Urinary bladder (tissue), 4 donors: ENCODE measurements around the gene SH3BGR. TPM values are rescaled to one million over a fixed set of nuclear protein-coding genes. Genes with fewer than 3 reads are reported as not detected.
"Not testable (repeated sequence)": the region's sequence is repeated elsewhere in the genome, so short reads cannot be mapped to it uniquely, and the experiment has no call there.

ENCODE experiments used
- DNase-seq: peaks from one replicate; pipeline ENCODE4 v3.0.0-alpha.2; 2015; ENCODE audit errors: extremely low spot score
- H3K27ac ChIP-seq: one replicate; pipeline ENCODE4 v1.5.1; 2013; ENCODE audit warnings: low read depth, mild to moderate bottlenecking, moderate library complexity
- H3K36me3 ChIP-seq: one replicate; pipeline ENCODE4 v1.6.1; 2013; ENCODE audit warnings: mild to moderate bottlenecking, moderate library complexity; ENCODE audit not compliant: insufficient read depth
- H3K4me1 ChIP-seq: one replicate; pipeline ENCODE4 v1.6.1; 2013; ENCODE audit warnings: mild to moderate bottlenecking, moderate library complexity; ENCODE audit not compliant: insufficient read depth
- H3K4me3 ChIP-seq: one replicate; pipeline ENCODE4 v1.5.1; 2013; ENCODE audit warnings: low read depth, low read length
- WGBS: extraction: QIAGEN DNeasy Blood & Tissue Kit; methylation state at CpG from one replicate; pipeline ENCODE4 v1.1.7; 2013; 5-methylcytosine and 5-hydroxymethylcytosine counted together
- polyA plus RNA-seq: library from polyadenylated mRNA; stranded (reverse); fragments of 200-250 nt; gene quantifications from one replicate; pipeline ENCODE4 v1.2.3, GENCODE V29; 2013
- total RNA-seq: library from RNA; depleted of rRNA; stranded (reverse); fragments of >200 nt; gene quantifications from one replicate; pipeline ENCODE4 v1.2.3, GENCODE V29; 2014
- donor health status: healthy with polysubstance abuse.
- donor health status: healthy.

SH3BGR gene
- 15.8 TPM for total RNA-seq
- polyA plus RNA-seq, result 30.8 TPM

DNA sequence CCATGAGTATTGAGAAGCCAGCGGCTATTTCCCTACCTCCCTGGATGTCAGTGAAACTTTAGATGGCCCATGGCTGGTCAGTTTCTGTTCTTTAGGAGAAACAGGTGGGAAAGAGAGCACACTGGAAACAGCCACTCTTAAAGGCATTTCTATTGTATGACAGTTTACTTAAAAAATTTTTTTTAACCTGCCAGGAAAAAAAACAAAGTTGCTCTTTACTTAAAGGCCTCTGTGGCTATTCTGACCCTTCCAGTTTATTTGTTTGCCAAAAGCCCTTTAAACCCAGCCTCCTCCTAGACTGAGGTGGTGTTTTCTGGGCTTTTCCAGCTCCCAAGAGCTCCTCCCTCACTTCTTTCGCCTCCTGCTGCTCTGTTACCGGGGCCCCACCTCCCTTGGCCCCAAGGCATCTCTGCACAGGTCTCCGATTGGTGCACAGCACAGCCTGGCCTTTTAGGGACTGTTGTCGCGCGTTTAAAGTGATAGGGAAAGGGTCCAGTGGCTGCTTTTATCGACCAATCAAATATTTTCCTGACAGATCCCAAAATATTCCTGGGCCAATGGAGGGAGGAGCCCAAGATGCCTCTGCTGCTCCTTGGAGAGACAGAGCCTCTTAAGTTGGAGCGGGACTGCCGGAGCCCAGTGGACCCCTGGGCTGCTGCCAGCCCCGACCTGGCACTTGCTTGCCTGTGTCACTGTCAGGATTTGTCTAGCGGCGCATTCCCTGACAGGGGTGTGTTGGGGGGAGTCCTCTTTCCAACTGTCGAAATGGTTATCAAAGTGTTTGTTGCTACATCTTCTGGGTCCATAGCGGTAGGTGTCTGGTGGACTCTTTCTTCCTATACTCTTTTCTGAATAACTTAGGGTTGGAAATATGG is at the start of gene SH3BGR:
Gene SH3BGR, plus strand, starts transcription at position 639 of the 875 bp plus-strand sequence. Its CDS starts 127 bp downstream, at position 766.
- Histone ChIP-seq H3K4me1 (peaks cover 1% of the 10 kb centered on the region), H3K4me3 (no peak within 1 kb of the TSS), H3K36me3 (no peaks in the 10 kb centered on the region), H3K27ac (peak within 1 kb of the TSS; percentile 31)
- DNase-seq, result no peak
- WGBS, result 48% methylated on average over 15 of the region's 15 CpGs

DNA sequence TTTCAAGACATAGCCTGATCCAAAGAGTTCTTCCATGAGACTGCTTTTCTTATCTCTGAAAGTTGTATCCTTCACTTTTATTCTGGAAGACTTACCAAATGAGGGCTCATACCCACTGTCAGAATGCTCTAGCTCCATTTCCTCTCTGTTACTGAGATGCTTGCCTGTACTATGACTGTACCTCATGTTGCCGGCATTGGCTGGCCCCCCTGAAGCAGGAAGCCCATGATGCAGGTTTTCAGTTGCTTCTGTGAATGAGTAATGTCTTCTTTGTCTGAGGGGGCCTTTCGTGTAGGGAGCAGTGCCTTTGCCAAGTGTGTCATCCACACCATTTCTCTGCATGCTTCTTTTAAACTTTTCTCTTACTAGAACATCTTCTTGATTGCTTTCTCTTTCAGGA is 45.7 kb upstream of the SH3BGR start:
- Histone ChIP-seq H3K4me3 (no peak overlapping the region), H3K27ac (no peak overlapping the region), H3K36me3 (peaks cover 2% of the 10 kb centered on the region), H3K4me1 (no peaks in the 10 kb centered on the region)
- DNase-seq, result no peak
- WGBS, result 95% methylated on average over 2 of the region's 2 CpGs

DNA sequence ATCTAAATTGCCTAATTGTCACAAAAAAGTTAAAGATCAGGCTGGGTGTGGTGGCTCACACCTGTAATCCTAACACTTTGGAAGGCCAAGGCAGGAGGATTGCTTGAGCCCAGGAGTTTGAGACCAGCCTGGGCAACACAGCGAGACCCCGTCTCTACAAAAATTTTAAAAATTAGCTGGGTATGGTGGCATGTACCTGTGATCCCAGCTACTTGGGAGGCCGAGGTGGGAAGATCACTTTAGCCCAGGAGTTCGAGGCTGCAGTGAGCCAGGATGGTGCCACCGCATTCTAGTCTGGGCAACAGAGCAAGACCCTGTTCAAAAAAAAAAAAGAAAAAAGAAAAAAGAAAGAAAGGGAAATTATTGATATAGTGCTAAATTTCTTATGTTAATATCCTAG is 32.6 kb upstream of the SH3BGR start:
- H3K36me3 ChIP-seq, DNase-seq, H3K4me1 ChIP-seq, H3K27ac ChIP-seq, H3K4me3 ChIP-seq: not testable (repeated sequence)
- WGBS, result 97% methylated on average over 5 of the region's 5 CpGs

DNA sequence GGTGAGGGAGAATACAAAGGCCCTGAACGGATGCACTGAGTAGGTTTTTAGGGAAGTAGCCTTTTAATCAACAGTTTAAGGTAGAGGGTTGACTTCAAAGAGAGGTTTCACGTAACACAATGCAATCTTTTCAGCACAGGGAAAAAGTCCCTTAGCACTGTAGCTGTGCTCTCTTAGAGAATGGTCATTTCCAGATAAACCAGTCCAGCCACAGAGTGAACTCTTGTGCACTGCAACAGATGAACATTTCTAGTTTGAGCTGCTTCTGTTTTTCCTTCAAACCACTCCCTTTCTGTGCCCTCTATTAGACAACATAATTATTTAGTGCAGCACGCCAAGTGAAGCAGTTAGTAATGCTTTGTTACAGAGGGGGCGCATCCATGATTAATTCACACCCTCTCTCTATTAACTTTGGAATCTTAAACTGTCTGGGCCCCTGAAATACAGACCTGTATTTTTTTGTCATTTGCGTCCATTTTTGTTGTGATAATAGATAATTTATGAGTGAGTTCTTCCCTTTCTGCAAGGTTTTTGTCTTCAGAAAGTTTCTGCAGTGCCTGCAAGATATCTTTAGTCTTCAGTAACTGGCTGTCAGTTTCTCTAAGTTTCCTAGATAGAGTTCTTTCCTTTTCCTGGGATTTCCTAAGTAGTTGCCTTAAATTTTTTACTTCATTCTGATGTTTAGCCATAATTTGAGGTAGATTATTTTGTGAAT is 29.1 kb upstream of the SH3BGR start:
- no peak overlapping the region for H3K27ac ChIP-seq
- H3K4me1 ChIP-seq, result no peaks in the 10 kb centered on the region
- peak; percentile 25 for DNase-seq
- no peaks in the 10 kb centered on the region for H3K36me3 ChIP-seq
- no peak overlapping the region for H3K4me3 ChIP-seq
- WGBS, result 65% methylated on average over 5 of the region's 5 CpGs

DNA sequence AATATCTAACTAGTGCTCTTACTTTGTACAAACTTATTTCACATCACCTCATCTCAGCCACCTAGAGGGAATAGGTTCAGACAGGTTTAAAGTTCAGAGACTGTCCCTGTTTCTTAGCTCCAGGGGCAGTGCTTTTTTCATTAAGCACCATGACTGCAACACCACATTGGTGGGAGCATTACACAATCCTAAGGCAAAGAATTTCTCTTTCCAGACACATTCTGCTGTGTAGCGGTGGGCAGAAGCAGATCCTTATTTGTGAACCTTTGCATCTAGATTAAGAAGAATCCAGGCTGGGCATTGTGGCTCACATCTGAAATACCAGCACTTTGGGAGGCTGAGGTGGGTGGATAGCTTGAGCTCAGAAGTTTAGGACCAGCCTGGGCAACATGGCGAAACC is 22.3 kb upstream of the SH3BGR start:
- H3K27ac ChIP-seq, result no peak overlapping the region
- no peaks in the 10 kb centered on the region for H3K4me1 ChIP-seq
- no peak for DNase-seq
- no peaks in the 10 kb centered on the region for H3K36me3 ChIP-seq
- WGBS, result 50% methylated on average over 2 of the region's 2 CpGs
- H3K4me3 ChIP-seq, result no peak overlapping the region

DNA sequence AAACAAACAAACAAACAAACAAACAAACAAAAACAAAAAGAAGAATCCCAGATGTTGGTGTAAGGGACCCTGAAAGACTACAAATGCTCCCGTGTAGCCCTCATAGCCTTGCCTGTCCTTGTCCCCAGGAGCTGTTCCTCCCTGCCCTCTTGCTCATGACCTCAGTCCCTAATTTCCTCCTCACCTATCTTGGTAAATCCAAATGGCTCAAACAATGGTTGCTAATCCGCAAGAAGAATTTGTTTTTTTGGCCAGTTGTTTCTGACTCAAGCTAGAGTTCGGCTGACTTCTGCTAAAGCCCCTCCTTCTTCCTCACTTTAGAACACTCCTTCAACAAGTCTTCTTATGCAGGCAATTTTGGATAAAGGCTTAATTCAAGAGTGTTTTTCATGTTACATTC is 21.8 kb upstream of the SH3BGR start:
- Histone ChIP-seq H3K36me3 (no peaks in the 10 kb centered on the region), H3K4me1 (no peaks in the 10 kb centered on the region), H3K4me3 (no peak overlapping the region), H3K27ac (no peak overlapping the region)
- DNase-seq, result no peak
- 83% methylated on average over 3 of the region's 3 CpGs for WGBS

DNA sequence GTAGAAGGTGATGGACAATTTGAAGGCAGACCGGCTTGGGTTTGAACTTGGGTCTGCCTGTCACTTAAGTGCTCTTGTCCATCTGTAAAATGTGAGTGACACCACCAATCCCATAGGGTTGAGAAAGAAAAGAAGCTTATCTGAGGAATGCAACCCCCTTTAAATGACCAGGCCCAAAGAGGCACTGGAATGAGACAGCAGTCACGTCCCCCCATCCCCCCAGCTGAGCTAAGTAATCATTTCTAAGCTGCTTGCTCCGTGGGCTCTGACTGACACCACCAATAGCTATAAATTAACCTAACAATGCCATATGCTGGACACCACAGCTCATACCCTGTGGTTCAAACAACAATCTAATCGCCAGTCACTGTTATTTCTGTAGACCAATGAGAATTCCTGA is 21.3 kb upstream of the SH3BGR start:
- Histone ChIP-seq H3K4me1 (no peaks in the 10 kb centered on the region), H3K4me3 (no peak overlapping the region), H3K36me3 (no peaks in the 10 kb centered on the region), H3K27ac (no peak overlapping the region)
- 60% methylated on average over 4 of the region's 4 CpGs for WGBS
- no peak for DNase-seq

DNA sequence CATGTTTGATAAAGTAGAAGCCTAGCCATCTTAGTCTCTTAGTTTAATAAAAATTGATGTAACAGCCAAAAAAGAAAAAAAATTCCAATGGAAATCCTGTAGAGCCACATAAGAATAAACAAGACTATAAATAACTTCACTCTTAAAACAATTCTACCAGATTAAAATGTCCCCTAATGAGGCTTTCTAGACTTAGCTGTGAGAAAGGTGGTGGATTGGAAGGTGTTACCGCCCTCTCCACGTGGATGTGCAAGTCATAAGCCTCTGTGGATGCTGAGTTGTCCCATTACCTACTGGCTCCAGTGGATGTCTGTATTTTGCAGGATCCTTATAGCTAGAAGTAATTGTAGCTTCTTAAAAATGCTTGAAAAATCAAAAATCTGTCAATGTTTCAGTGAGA is 20.8 kb upstream of the SH3BGR start:
- Histone ChIP-seq H3K4me3 (no peak overlapping the region), H3K27ac (no peak overlapping the region), H3K4me1 (no peaks in the 10 kb centered on the region), H3K36me3 (no peaks in the 10 kb centered on the region)
- 72% methylated on average over 2 of the region's 2 CpGs for WGBS
- DNase-seq, result no peak

DNA sequence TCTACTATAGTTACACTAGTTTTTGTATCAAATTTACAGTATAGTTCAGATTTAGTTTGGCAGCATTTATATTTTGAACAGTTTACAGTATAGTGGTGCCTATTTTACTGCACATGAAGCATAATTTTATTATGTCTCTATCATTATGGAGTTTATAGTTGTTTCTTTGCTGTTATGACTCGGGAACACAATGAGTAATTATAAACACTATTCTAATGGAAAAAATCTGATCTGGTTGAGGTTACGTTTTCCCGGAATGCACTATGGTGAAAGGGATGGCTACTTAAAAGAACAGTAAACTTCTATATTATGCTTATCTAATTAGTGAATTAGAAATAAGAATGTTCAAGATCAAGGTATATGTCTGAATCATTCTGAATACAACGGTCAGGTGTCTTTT is 16.8 kb upstream of the SH3BGR start:
- 62% methylated on average over 4 of the region's 4 CpGs for WGBS
- Histone ChIP-seq H3K4me3 (no peak overlapping the region), H3K36me3 (no peaks in the 10 kb centered on the region), H3K4me1 (no peaks in the 10 kb centered on the region), H3K27ac (no peak overlapping the region)
- no peak for DNase-seq

DNA sequence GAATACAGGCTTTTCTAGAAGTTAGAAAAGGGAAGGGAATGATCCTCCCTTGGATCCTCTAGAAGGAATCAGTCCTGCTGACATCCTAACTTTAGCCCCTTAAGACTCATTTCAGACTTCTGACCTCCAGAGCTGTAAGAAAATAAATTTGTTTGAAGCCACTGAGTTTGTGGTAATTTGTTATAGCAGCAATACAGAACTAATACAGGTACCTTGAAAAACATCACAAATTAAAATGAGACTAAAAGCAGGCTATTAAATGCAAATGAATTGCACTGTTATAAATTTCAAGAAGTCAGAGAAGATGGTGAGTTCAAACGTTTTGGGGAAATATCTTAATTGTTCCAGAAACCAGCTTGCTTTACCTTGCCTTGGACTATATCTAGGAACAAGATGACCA is 12.5 kb upstream of the SH3BGR start:
- H3K4me3 ChIP-seq, result no peak overlapping the region
- H3K4me1 ChIP-seq, result no peaks in the 10 kb centered on the region
- 35% methylated on average over 1 of the region's 1 CpG for WGBS
- DNase-seq, result no peak
- H3K27ac ChIP-seq, result no peak overlapping the region
- H3K36me3 ChIP-seq, result no peaks in the 10 kb centered on the region

DNA sequence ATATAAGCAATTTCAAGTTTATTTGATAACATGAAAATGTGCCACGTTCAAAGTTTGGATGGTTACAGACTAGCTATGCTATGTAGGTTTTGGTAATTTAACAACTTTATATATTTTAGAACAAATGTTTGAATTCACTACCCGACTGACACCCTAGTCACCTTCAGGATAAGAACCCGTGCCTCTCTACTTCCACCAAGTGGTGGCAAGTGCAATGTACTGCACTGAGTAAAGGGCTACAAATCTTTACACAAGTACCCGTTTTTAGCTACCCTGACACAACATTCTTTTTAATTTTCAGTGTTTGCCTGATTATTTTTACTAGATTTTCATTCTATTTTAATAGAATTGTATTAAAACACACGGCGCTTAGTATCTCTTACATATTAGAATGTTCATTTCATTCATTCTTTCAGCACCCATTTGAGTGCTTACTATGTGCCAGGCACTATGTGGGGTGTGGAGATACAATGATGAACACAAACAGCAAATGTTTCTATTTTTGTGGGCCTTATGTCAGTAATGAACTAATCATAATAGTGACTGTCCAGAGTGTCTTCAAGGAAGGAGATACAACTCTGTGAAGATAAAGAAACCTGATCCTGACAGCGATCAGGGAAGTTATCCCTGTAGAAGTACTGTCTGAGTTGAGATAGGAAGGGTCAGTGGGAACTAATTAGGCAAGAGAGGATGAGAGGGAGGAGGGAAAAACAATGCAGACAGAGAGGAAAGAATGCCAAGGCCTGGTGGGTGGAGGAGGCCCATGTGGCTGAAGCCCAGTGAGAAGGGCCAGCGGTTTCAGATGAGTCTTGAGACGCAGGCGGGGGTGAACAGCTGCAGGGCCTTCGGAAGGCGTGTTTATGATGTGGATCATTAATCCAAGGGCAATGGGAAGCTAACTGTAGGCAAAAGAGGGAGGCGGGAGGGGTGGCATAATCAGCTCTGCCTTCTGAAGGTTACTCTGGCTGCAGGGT is 10.0 kb upstream of the SH3BGR start:
- 45% methylated on average over 13 of the region's 13 CpGs for WGBS
- no peak overlapping the region for H3K27ac ChIP-seq
- no peak overlapping the region for H3K4me3 ChIP-seq
- H3K36me3 ChIP-seq, result no peaks in the 10 kb centered on the region
- DNase-seq, result no peak
- no peaks in the 10 kb centered on the region for H3K4me1 ChIP-seq

DNA sequence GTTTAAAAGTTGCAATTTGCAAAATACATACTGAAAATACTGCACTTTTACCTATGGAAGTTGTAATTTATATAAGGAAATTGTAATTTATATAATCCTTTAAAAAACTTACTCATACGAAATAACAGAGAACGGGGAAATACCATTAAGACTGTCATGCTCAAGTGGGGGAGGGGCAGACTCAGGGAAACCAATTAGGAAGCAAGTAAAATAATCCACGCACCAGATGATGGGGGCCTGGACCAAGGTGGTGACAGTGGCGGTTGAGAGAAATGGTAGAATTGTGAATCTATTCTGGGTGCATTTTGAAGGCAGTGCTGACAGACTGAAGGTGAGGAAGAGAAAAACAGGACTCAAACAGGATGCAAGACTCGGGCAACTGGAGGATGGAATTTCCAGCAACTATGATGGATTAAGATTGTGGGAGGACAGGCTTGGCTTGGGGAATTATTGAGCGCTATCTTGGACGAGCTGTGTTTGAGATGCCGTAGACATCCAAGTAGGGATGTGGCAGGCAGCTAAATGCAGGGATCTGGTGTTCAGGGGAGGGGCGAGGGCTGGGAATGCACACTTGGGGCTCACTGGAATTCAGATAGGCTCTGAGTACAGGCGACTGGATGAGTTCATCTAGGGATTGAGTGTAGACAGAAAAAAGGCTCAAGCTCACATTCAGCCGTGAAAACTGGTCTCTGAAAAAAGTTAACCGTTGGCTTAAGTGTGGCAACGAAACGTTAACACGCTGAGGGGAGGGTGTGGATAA is 7.2 kb upstream of the SH3BGR start:
- 8% methylated on average over 15 of the region's 15 CpGs for WGBS
- DNase-seq, result no peak

More for the DNA sequence above, 7.2 kb upstream of the SH3BGR start:
- Histone ChIP-seq H3K4me1 (no peaks in the 10 kb centered on the region), H3K27ac (peak overlapping the region; percentile 61), H3K36me3 (no peaks in the 10 kb centered on the region), H3K4me3 (peak overlapping the region; percentile 68)
